ENCODE data around the gene URB1. TPM values are rescaled to one million over a fixed set of nuclear protein-coding genes. Genes with fewer than 3 reads are reported as not detected.
"Not testable (repeated sequence)": the region's sequence is repeated elsewhere in the genome, so short reads cannot be mapped to it uniquely, and the experiment has no call there.

Gene URB1
- total RNA-seq, 2 donors from 2014 or later: 14.1 to 17.6 TPM

GRCh38 chr21:32378956-32379355 is 13.9 kb downstream of the URB1 start:
- intact Hi-C loops (cut with DNase I): no loop called here
- DNase-seq (ENCODE audit: low spot score): no peak

- intact Hi-C loops (cut with DNase I): no loop called here
- no peak for DNase-seq (ENCODE audit: low spot score)
Observed at GRCh38 chr21:32377991-32378390, 14.8 kb downstream of the URB1 start.

- intact Hi-C loops (cut with DNase I): no loop called here
- no peak for DNase-seq (ENCODE audit: low spot score)
Observed at GRCh38 chr21:32377506-32377905, 15.3 kb downstream of the URB1 start.

GRCh38 chr21:32372755-32373154 is 20.1 kb downstream of the URB1 start:
- intact Hi-C loops (cut with DNase I): no loop called here
- no peak for DNase-seq (ENCODE audit: low spot score)

GRCh38 chr21:32371913-32372314 is 20.9 kb downstream of the URB1 start:
- intact Hi-C loops (cut with DNase I): no loop called here
- DNase-seq (ENCODE audit: low spot score): no peak

- no peak for DNase-seq (ENCODE audit: low spot score)
- intact Hi-C loops (cut with DNase I): no loop called here
Observed at GRCh38 chr21:32370998-32371766, 21.6 kb downstream of the URB1 start.

- DNase-seq (ENCODE audit: low spot score); intact Hi-C loops (cut with DNase I): not testable (repeated sequence)
Observed at GRCh38 chr21:32368961-32369360, 23.9 kb downstream of the URB1 start.

- intact Hi-C loops (cut with DNase I): no loop called here
- DNase-seq (ENCODE audit: low spot score): no peak
Observed at GRCh38 chr21:32368386-32368785, 24.4 kb downstream of the URB1 start.

GRCh38 chr21:32367158-32367557 is 25.7 kb downstream of the URB1 start:
- intact Hi-C loops (cut with DNase I): no loop called here
- DNase-seq (ENCODE audit: low spot score): no peak

GRCh38 chr21:32366191-32366590 is 26.6 kb downstream of the URB1 start:
- intact Hi-C loops (cut with DNase I): no loop called here
- no peak for DNase-seq (ENCODE audit: low spot score)

- no peak for DNase-seq (ENCODE audit: low spot score)
- intact Hi-C loops (cut with DNase I): no loop called here
Observed at GRCh38 chr21:32364796-32365195, 28.0 kb downstream of the URB1 start.

GRCh38 chr21:32364387-32364786 is 28.4 kb downstream of the URB1 start:
- no peak for DNase-seq (ENCODE audit: low spot score)
- intact Hi-C loops (cut with DNase I): no loop called here

- intact Hi-C loops (cut with DNase I): no loop called here
Observed at GRCh38 chr21:32360401-32360975, 32.3 kb downstream of the URB1 start.

GRCh38 chr21:32359719-32360260 is 33.0 kb downstream of the URB1 start:
- no peak for DNase-seq (ENCODE audit: low spot score)
- intact Hi-C loops (cut with DNase I): no loop called here

More at GRCh38 chr21:32360401-32360975, 32.3 kb downstream of the URB1 start:
- DNase-seq (ENCODE audit: low spot score): no peak

GRCh38 chr21:32356874-32357395 is 35.9 kb downstream of the URB1 start:
- no peak for DNase-seq (ENCODE audit: low spot score)
- intact Hi-C loops (cut with DNase I): no loop called here

GRCh38 chr21:32353002-32353711 is 39.7 kb downstream of the URB1 start:
- intact Hi-C loops (cut with DNase I): no loop called here
- DNase-seq (ENCODE audit: low spot score): peak; percentile 25

- intact Hi-C loops (cut with DNase I): no loop called here
- no peak for DNase-seq (ENCODE audit: low spot score)
Observed at GRCh38 chr21:32352526-32352925, 40.3 kb downstream of the URB1 start.

GRCh38 chr21:32351428-32351827 is 41.4 kb downstream of the URB1 start:
- intact Hi-C loops (cut with DNase I): no loop called here
- DNase-seq (ENCODE audit: low spot score): no peak

- no peak for DNase-seq (ENCODE audit: low spot score)
- intact Hi-C loops (cut with DNase I): no loop called here
Observed at GRCh38 chr21:32350981-32351380, 41.8 kb downstream of the URB1 start.
